Measurements from ENCODE around the gene CSK. TPM values are rescaled to one million over a fixed set of nuclear protein-coding genes. Genes with fewer than 3 reads are reported as not detected.

Gene CSK
- total RNA-seq, 4 donors from 2014 or later: 4.9 to 41.6 (median 26.4) TPM

GRCh38 chr15:74794970-74795349, 13.1 kb downstream of the CSK start:
- no peaks in the 10 kb centered on the region for H3K36me3 ChIP-seq
- peaks cover 0 to 8% of the 10 kb centered on the region in 2 donors for H3K4me1 ChIP-seq
- no peak for TF ChIP-seq POLR2A (IDR thresholded peaks at IDR 0.05)
- no peak for TF ChIP-seq CTCF (IDR thresholded peaks at IDR 0.05)
- no peak overlapping the region for H3K4me3 ChIP-seq
- intact Hi-C loops (cut with DNase I; ENCODE audit: low total_unique reads): no loop called here
- DNase-seq: no peak
- H3K27me3 ChIP-seq: no peaks in the 10 kb centered on the region
- no peak overlapping the region for H3K27ac ChIP-seq
- H3K9me3 ChIP-seq: no peaks in the 10 kb centered on the region

GRCh38 chr15:74795966-74796625, 14.2 kb downstream of the CSK start:
- intact Hi-C loops (cut with DNase I; ENCODE audit: low total_unique reads): no loop called here
- H3K27me3 ChIP-seq: no peaks in the 10 kb centered on the region
- TF ChIP-seq POLR2A (IDR thresholded peaks at IDR 0.05): no peak
- TF ChIP-seq CTCF (IDR thresholded peaks at IDR 0.05): no peak
- H3K27ac ChIP-seq: no peak overlapping the region
- H3K36me3 ChIP-seq: no peaks in the 10 kb centered on the region
- H3K4me1 ChIP-seq: no peaks in the 10 kb centered on the region
- no peaks in the 10 kb centered on the region for H3K9me3 ChIP-seq
- no peak overlapping the region for H3K4me3 ChIP-seq
- no peak for DNase-seq

GRCh38 chr15:74798388-74799254, 16.7 kb downstream of the CSK start:
- intact Hi-C loops (cut with DNase I; ENCODE audit: low total_unique reads): no loop called here
- no peak for TF ChIP-seq POLR2A (IDR thresholded peaks at IDR 0.05)
- TF ChIP-seq CTCF (IDR thresholded peaks at IDR 0.05): no peak
- H3K27ac ChIP-seq: no peak overlapping the region
- H3K4me1 ChIP-seq: no peaks in the 10 kb centered on the region
- H3K36me3 ChIP-seq: no peaks in the 10 kb centered on the region
- DNase-seq: no peak
- no peak overlapping the region for H3K4me3 ChIP-seq
- no peaks in the 10 kb centered on the region for H3K27me3 ChIP-seq
- no peaks in the 10 kb centered on the region for H3K9me3 ChIP-seq

DNA sequence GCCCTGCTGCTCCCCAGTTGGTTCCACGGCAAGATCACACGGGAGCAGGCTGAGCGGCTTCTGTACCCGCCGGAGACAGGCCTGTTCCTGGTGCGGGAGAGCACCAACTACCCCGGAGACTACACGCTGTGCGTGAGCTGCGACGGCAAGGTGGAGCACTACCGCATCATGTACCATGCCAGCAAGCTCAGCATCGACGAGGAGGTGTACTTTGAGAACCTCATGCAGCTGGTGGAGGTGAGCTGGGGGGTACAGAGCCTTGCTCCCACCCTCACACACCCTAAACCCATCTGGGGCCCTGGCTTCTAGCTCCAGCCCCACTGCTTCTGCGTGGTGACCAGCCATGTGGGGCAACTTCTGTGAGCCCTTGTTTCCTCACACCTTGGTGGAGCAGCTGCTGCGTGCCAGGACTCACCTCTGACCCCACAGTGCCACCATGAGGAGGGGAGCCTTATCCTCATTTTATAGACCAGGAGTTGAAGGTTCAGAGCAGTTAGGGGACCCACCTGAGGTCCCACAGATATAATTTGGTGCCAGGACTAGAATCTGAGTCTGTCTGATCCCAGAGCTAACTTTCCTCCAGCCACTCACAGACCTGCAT, 17.5 kb downstream of the CSK start:
- no peaks in the 10 kb centered on the region for H3K4me1 ChIP-seq
- TF ChIP-seq CTCF (IDR thresholded peaks at IDR 0.05) (no peak), POLR2A (IDR thresholded peaks at IDR 0.05) (no peak)
- H3K9me3 ChIP-seq: no peaks in the 10 kb centered on the region
- H3K27ac ChIP-seq: no peak overlapping the region
- no peak for DNase-seq
- no peaks in the 10 kb centered on the region for H3K36me3 ChIP-seq
- no peaks in the 10 kb centered on the region for H3K27me3 ChIP-seq
- no peak overlapping the region for H3K4me3 ChIP-seq
- intact Hi-C loops (cut with DNase I; ENCODE audit: low total_unique reads): no loop called here
